Measurements from ENCODE around the gene SDK1. TPM values are rescaled to one million over a fixed set of nuclear protein-coding genes. Genes with fewer than 3 reads are reported as not detected.

SDK1 gene
- total and polyA plus RNA-seq, 7 experiments from 2014 or later: 0.07 to 2.5 (median 0.54) TPM

DNA sequence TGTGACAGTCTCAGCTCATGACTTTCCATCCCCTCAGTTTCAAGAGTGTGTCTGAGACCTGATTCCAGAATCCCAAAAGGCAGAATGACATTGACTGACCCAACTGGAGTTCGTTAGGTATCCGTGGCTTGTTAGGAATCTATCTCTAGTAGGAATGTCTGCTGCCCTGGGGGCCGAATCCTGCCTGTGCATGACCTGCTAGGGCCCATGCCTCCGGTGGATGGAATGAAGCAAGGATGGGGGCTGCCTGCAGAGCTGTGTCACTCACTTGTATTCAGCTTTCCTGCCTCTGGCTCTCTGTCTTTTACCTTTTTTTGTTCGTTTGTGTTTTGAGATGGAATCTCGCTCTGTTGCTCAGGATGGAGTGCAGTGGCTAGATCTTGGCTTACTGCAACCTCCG lies 129.5 kb downstream of the SDK1 start:
- H3K27me3 Mint-ChIP-seq: peaks cover 0 to 4% (median 0%) of the 10 kb centered on the region in 5 donors
- H3K9me3 Mint-ChIP-seq: no peaks in the 10 kb centered on the region
- H3K27ac Mint-ChIP-seq: peak overlapping the region in 1 of 9 donors; percentile 2
- ChIA-PET CTCF (no interaction called here), POLR2A (no interaction called here)
- Histone ChIP-seq H3K4me1 (ENCODE audit: control insufficient read depth in 2 of 2, insufficient read depth in 2 of 2, low read length in 2 of 2) (no peaks in the 10 kb centered on the region), H3K27ac (ENCODE audit: low read depth, low read length) (no peak overlapping the region), H3K4me3 (ENCODE audit: low read length) (no peak overlapping the region), H3K9me3 (ENCODE audit: control insufficient read depth in 2 of 3, low read length in 3 of 3) (no peaks in the 10 kb centered on the region), H3K27me3 (ENCODE audit: control insufficient read depth in 2 of 2, insufficient read depth in 2 of 2, low read length in 2 of 2) (no peaks in the 10 kb centered on the region), H3K36me3 (ENCODE audit: control insufficient read depth in 2 of 3, insufficient read depth in 3 of 3, low read length in 3 of 3) (no peaks in the 10 kb centered on the region)
- intact Hi-C loops (cut with micrococcal nuclease): no loop called here
- H3K36me3 Mint-ChIP-seq: no peaks in the 10 kb centered on the region
- H3K4me1 Mint-ChIP-seq: peaks cover 0 to 11% (median 4%) of the 10 kb centered on the region in 7 donors
- DNase-seq (no peak), ATAC-seq (no peak)
- H3K4me3 Mint-ChIP-seq: no peak overlapping the region

DNA sequence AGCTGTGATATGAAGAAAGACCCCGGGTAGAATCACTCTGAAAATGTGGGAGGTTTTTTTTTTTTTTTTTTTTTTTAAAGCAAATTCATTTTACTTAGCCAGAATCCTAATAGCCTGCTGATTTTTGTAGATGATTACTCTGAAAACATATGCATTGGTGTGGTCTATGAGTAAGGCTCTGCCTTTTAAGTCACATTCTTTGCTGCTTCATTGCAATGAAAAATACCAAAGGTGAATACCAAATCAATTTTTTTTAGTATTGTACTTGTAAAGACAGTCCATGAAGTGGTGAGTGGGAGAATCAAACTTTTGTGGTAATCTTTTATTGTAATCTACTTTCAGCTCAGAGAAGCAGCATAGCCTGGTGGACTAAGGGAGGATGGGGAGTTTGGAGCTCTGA lies 130.3 kb downstream of the SDK1 start:
- no peak for DNase-seq
- no peaks in the 10 kb centered on the region for H3K9me3 Mint-ChIP-seq
- H3K27me3 Mint-ChIP-seq: peaks cover 0 to 4% (median 0%) of the 10 kb centered on the region in 5 donors
- Histone ChIP-seq H3K9me3 (ENCODE audit: control insufficient read depth in 2 of 3, low read length in 3 of 3) (no peaks in the 10 kb centered on the region), H3K4me3 (ENCODE audit: low read length) (no peak overlapping the region), H3K27me3 (ENCODE audit: control insufficient read depth in 2 of 2, insufficient read depth in 2 of 2, low read length in 2 of 2) (no peaks in the 10 kb centered on the region), H3K4me1 (ENCODE audit: control insufficient read depth in 2 of 2, insufficient read depth in 2 of 2, low read length in 2 of 2) (no peaks in the 10 kb centered on the region), H3K36me3 (ENCODE audit: control insufficient read depth in 2 of 3, insufficient read depth in 3 of 3, low read length in 3 of 3) (no peaks in the 10 kb centered on the region), H3K27ac (ENCODE audit: low read depth, low read length) (no peak overlapping the region)
- no peaks in the 10 kb centered on the region for H3K36me3 Mint-ChIP-seq
- CTCF ChIA-PET: no interaction called here
- intact Hi-C loops (cut with micrococcal nuclease): no loop called here
- no peak overlapping the region for H3K4me3 Mint-ChIP-seq
- POLR2A ChIA-PET: no interaction called here
- H3K27ac Mint-ChIP-seq: no peak overlapping the region
- ATAC-seq: no peak
- H3K4me1 Mint-ChIP-seq: peaks cover 0 to 8% (median 4%) of the 10 kb centered on the region in 7 donors

GRCh38 chr7:3432911-3433310 lies 131.9 kb downstream of the SDK1 start:
- no peak overlapping the region for H3K4me3 ChIP-seq (ENCODE audit: low read length)
- Mint-ChIP-seq H3K36me3 (no peaks in the 10 kb centered on the region), H3K4me1 (peaks cover 0 to 8% (median under 1%) of the 10 kb centered on the region in 7 donors), H3K9me3 (no peaks in the 10 kb centered on the region), H3K4me3 (no peak overlapping the region), H3K27me3 (peaks cover 0 to 4% (median 0%) of the 10 kb centered on the region in 5 donors), H3K27ac (no peak overlapping the region)
- ChIA-PET CTCF (no interaction called here), POLR2A (no interaction called here)
- H3K27me3 ChIP-seq (ENCODE audit: control insufficient read depth in 2 of 2, insufficient read depth in 2 of 2, low read length in 2 of 2): no peaks in the 10 kb centered on the region
- H3K36me3 ChIP-seq (ENCODE audit: control insufficient read depth in 2 of 3, insufficient read depth in 3 of 3, low read length in 3 of 3): no peaks in the 10 kb centered on the region
- DNase-seq (no peak), ATAC-seq (no peak)
- no peaks in the 10 kb centered on the region for H3K9me3 ChIP-seq (ENCODE audit: control insufficient read depth in 2 of 3, low read length in 3 of 3)
- no peaks in the 10 kb centered on the region for H3K4me1 ChIP-seq (ENCODE audit: control insufficient read depth in 2 of 2, insufficient read depth in 2 of 2, low read length in 2 of 2)
- no peak overlapping the region for H3K27ac ChIP-seq (ENCODE audit: low read depth, low read length)
- intact Hi-C loops (cut with micrococcal nuclease): no loop called here

- no peaks in the 10 kb centered on the region for H3K9me3 ChIP-seq (ENCODE audit: control insufficient read depth in 2 of 3, low read length in 3 of 3)
- ATAC-seq: no peak
- H3K27me3 Mint-ChIP-seq: peaks cover 0 to 4% (median 0%) of the 10 kb centered on the region in 5 donors
- no peak overlapping the region for H3K4me3 Mint-ChIP-seq
- no peaks in the 10 kb centered on the region for H3K36me3 Mint-ChIP-seq
- H3K27ac Mint-ChIP-seq: peak overlapping the region in 1 of 9 donors; percentile 24
- DNase-seq: no peak
- intact Hi-C loops (cut with micrococcal nuclease): no loop called here
- no peak overlapping the region for H3K4me3 ChIP-seq (ENCODE audit: low read length)
- H3K27me3 ChIP-seq (ENCODE audit: control insufficient read depth in 2 of 2, insufficient read depth in 2 of 2, low read length in 2 of 2): no peaks in the 10 kb centered on the region
- ChIA-PET CTCF (interaction anchor here (0.6 kb wide), 1 partner anchor 16 kb away, joined by 3 read pairs; no protein-coding TSS in a partner anchor), POLR2A (interaction anchor here (0.6 kb wide), 1 partner anchor 44 kb away, joined by 3 read pairs; no protein-coding TSS in a partner anchor)
- H3K27ac ChIP-seq (ENCODE audit: low read depth, low read length): no peak overlapping the region
- no peaks in the 10 kb centered on the region for H3K36me3 ChIP-seq (ENCODE audit: control insufficient read depth in 2 of 3, insufficient read depth in 3 of 3, low read length in 3 of 3)
- H3K4me1 Mint-ChIP-seq: peaks cover 0 to 8% (median 0%) of the 10 kb centered on the region in 7 donors
- no peaks in the 10 kb centered on the region for H3K4me1 ChIP-seq (ENCODE audit: control insufficient read depth in 2 of 2, insufficient read depth in 2 of 2, low read length in 2 of 2)
- H3K9me3 Mint-ChIP-seq: no peaks in the 10 kb centered on the region
These were observed 133.6 kb downstream of the SDK1 start for GRCh38 chr7:3434611-3435010.

DNA sequence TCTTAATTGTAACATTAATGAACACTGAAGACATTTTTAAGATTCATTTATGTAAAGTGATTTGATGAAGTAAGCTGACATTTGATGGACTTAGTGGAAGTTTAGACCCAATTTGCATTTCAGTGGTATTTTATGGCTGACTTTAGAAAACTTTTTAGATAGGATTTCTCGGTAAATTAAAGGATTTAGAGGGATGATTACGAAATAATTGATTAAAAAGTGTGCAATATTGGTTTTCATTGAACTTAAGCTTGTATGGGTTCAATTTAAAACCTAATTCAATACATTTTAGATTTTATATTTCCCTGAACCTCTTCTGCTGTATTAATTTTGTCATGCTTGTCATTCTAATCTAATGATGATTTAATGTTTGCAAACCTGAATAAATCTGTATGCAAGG lies 135.1 kb downstream of the SDK1 start:
- no peaks in the 10 kb centered on the region for H3K9me3 ChIP-seq (ENCODE audit: control insufficient read depth in 2 of 3, low read length in 3 of 3)
- no peak overlapping the region for H3K27ac ChIP-seq (ENCODE audit: low read depth, low read length)
- H3K9me3 Mint-ChIP-seq: no peaks in the 10 kb centered on the region
- no peak overlapping the region for H3K27ac Mint-ChIP-seq
- H3K27me3 Mint-ChIP-seq: peaks cover 0 to 4% (median 0%) of the 10 kb centered on the region in 5 donors
- H3K4me1 ChIP-seq (ENCODE audit: control insufficient read depth in 2 of 2, insufficient read depth in 2 of 2, low read length in 2 of 2): no peaks in the 10 kb centered on the region
- no peaks in the 10 kb centered on the region for H3K36me3 Mint-ChIP-seq
- intact Hi-C loops (cut with micrococcal nuclease): no loop called here
- H3K4me3 Mint-ChIP-seq: no peak overlapping the region
- H3K4me3 ChIP-seq (ENCODE audit: low read length): no peak overlapping the region
- no peaks in the 10 kb centered on the region for H3K27me3 ChIP-seq (ENCODE audit: control insufficient read depth in 2 of 2, insufficient read depth in 2 of 2, low read length in 2 of 2)
- ChIA-PET CTCF (no interaction called here), POLR2A (no interaction called here)
- ATAC-seq (no peak), DNase-seq (no peak)
- peaks cover 0 to 7% (median 0%) of the 10 kb centered on the region in 7 donors for H3K4me1 Mint-ChIP-seq
- H3K36me3 ChIP-seq (ENCODE audit: control insufficient read depth in 2 of 3, insufficient read depth in 3 of 3, low read length in 3 of 3): no peaks in the 10 kb centered on the region

DNA sequence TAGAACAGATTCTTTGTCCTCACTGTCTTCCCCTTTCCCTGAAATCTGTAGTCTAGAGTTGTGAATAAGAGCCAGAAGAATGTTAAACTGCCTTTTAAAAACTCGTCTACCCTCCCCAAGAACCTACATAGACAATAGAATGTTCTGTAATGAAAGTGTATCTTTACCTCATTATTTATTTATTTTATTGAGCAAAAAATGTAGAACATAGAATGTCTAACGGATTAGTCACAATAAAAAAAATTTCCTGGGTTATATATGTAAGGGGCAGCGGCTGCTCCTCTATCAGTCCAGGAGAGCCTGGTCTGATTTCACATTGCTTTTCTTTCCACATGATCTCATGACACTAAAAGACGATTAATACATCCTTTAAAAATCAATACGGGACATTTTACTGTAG lies 135.7 kb downstream of the SDK1 start:
- Mint-ChIP-seq H3K9me3 (peaks cover 0 to under 1% (median 0%) of the 10 kb centered on the region in 11 donors), H3K36me3 (no peaks in the 10 kb centered on the region), H3K27ac (no peak overlapping the region), H3K4me1 (peaks cover 0 to 7% (median 0%) of the 10 kb centered on the region in 7 donors), H3K4me3 (no peak overlapping the region), H3K27me3 (peaks cover 0 to 4% (median 0%) of the 10 kb centered on the region in 5 donors)
- ChIA-PET POLR2A (no interaction called here), CTCF (no interaction called here)
- DNase-seq (no peak), ATAC-seq (no peak)
- Histone ChIP-seq H3K9me3 (ENCODE audit: control insufficient read depth in 2 of 3, low read length in 3 of 3) (no peaks in the 10 kb centered on the region), H3K27ac (ENCODE audit: low read depth, low read length) (no peak overlapping the region), H3K27me3 (ENCODE audit: control insufficient read depth in 2 of 2, insufficient read depth in 2 of 2, low read length in 2 of 2) (no peaks in the 10 kb centered on the region), H3K4me1 (ENCODE audit: control insufficient read depth in 2 of 2, insufficient read depth in 2 of 2, low read length in 2 of 2) (no peaks in the 10 kb centered on the region), H3K36me3 (ENCODE audit: control insufficient read depth in 2 of 3, insufficient read depth in 3 of 3, low read length in 3 of 3) (no peaks in the 10 kb centered on the region), H3K4me3 (ENCODE audit: low read length) (no peak overlapping the region)
- intact Hi-C loops (cut with micrococcal nuclease): no loop called here

DNA sequence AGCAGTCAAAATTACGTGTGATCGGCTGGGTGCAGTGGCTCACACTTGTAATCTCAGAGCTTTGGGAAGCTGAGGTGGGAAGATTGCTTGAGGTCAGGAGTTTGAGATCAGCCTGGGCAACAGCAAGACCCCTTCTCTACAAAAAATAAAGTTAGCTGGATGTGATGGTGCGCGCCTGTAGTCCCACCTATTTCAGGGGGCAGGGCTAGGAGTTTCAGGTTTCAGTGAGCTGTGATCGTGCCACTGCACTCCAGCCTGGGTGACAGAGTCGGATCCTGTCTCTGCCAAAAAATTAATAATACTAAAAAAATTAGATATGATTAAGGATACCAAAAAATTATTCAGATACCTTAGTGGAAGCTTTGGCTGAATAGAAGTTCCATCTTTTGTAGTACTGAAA lies 136.4 kb downstream of the SDK1 start:
- Mint-ChIP-seq H3K36me3 (no peaks in the 10 kb centered on the region), H3K4me3 (no peak overlapping the region), H3K4me1 (peaks cover 0 to 7% (median 0%) of the 10 kb centered on the region in 7 donors), H3K27ac (no peak overlapping the region), H3K27me3 (peaks cover 0 to 4% (median 0%) of the 10 kb centered on the region in 5 donors), H3K9me3 (peaks cover 0 to 3% (median 0%) of the 10 kb centered on the region in 11 donors)
- H3K27ac ChIP-seq (ENCODE audit: low read depth, low read length): no peak overlapping the region
- H3K27me3 ChIP-seq (ENCODE audit: control insufficient read depth in 2 of 2, insufficient read depth in 2 of 2, low read length in 2 of 2): no peaks in the 10 kb centered on the region
- ATAC-seq (no peak), DNase-seq (no peak)
- intact Hi-C loops (cut with micrococcal nuclease): no loop called here
- ChIA-PET CTCF (no interaction called here), POLR2A (no interaction called here)
- no peaks in the 10 kb centered on the region for H3K36me3 ChIP-seq (ENCODE audit: control insufficient read depth in 2 of 3, insufficient read depth in 3 of 3, low read length in 3 of 3)
- H3K4me1 ChIP-seq (ENCODE audit: control insufficient read depth in 2 of 2, insufficient read depth in 2 of 2, low read length in 2 of 2): no peaks in the 10 kb centered on the region
- no peaks in the 10 kb centered on the region for H3K9me3 ChIP-seq (ENCODE audit: control insufficient read depth in 2 of 3, low read length in 3 of 3)
- no peak overlapping the region for H3K4me3 ChIP-seq (ENCODE audit: low read length)

Data from naive thymus-derived CD4-positive, alpha-beta T cell (primary cell).